Activated B cell treated with CpG ODN at 0.5 μM for 24 hours (primary cell): ENCODE data around the gene VTI1B. TPM values are rescaled to one million over a fixed set of nuclear protein-coding genes. Genes with fewer than 3 reads are reported as not detected.

Experiments used
- ATAC-seq: fragments of 200-7000 bp; cut with Tn5 transposase; one replicate; pipeline ENCODE4 v1.10.0; 2021; ENCODE audit warnings: low read depth, mild to moderate bottlenecking, moderate library complexity
- CTCF ChIA-PET: fragments of 350-600 bp; sonication (Branson Sonifier 250); formaldehyde crosslinking; loops from one replicate; lab custom pipeline; 2021; ENCODE audit warnings: antibody characterized with exemption; lab: Charles Lee
- POLR2A ChIA-PET: fragments of 350-600 bp; sonication (Branson Sonifier 250); formaldehyde crosslinking; loops from one replicate; lab custom pipeline; 2021; ENCODE audit warnings: antibody characterized with exemption; lab: Charles Lee
- DNase-seq: peaks from one replicate; pipeline ENCODE4 v3.0.0; 2022
- H3K27ac Mint-ChIP-seq: one replicate; pipeline ENCODE4 v1.8.0; 2020; ENCODE audit warnings: mixed read lengths
- H3K27me3 Mint-ChIP-seq: one replicate; pipeline ENCODE4 v1.8.0; 2021; ENCODE audit warnings: mixed read lengths
- H3K36me3 Mint-ChIP-seq: one replicate; pipeline ENCODE4 v1.8.0; 2021; ENCODE audit warnings: low read depth, mixed read lengths
- H3K4me1 Mint-ChIP-seq: one replicate; pipeline ENCODE4 v1.8.0; 2021; ENCODE audit warnings: mixed read lengths
- H3K4me3 Mint-ChIP-seq: one replicate; pipeline ENCODE4 v1.8.0; 2020; ENCODE audit warnings: mild to moderate bottlenecking, mixed read lengths
- H3K9me3 Mint-ChIP-seq: one replicate; pipeline ENCODE4 v1.8.0; 2020; ENCODE audit warnings: mixed read lengths
- intact Hi-C: fragments of 100-400 bp; cut with micrococcal nuclease; formaldehyde crosslinking; loops from one replicate; pipeline ENCODE4 v1.15.1; 2024
- total RNA-seq: library from RNA; stranded (reverse); gene quantifications from 2 replicates; pipeline ENCODE4 v1.2.3, GENCODE V29; 2022
- TF ChIP-seq, protein P1 (sequence below): fragments of 200-600 bp; IDR thresholded peaks from one replicate; pipeline ENCODE4 v1.8.0; 2022; ENCODE audit warnings: antibody characterized with exemption, mild to moderate bottlenecking

Gene VTI1B
- total RNA-seq, 1 donor from 2014 or later: 76.3 TPM

- DNase-seq (no peak), ATAC-seq (no peak)
- POLR2A ChIA-PET: no interaction called here
- Mint-ChIP-seq H3K36me3 (peaks cover 2% of the 10 kb centered on the region), H3K27me3 (no peaks in the 10 kb centered on the region), H3K4me1 (no peaks in the 10 kb centered on the region), H3K4me3 (no peak overlapping the region), H3K9me3 (no peaks in the 10 kb centered on the region), H3K27ac (no peak overlapping the region)
- TF ChIP-seq, protein P1, sequence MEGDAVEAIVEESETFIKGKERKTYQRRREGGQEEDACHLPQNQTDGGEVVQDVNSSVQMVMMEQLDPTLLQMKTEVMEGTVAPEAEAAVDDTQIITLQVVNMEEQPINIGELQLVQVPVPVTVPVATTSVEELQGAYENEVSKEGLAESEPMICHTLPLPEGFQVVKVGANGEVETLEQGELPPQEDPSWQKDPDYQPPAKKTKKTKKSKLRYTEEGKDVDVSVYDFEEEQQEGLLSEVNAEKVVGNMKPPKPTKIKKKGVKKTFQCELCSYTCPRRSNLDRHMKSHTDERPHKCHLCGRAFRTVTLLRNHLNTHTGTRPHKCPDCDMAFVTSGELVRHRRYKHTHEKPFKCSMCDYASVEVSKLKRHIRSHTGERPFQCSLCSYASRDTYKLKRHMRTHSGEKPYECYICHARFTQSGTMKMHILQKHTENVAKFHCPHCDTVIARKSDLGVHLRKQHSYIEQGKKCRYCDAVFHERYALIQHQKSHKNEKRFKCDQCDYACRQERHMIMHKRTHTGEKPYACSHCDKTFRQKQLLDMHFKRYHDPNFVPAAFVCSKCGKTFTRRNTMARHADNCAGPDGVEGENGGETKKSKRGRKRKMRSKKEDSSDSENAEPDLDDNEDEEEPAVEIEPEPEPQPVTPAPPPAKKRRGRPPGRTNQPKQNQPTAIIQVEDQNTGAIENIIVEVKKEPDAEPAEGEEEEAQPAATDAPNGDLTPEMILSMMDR: no peak
- intact Hi-C loops: no loop called here
- CTCF ChIA-PET: no interaction called here
Measured at GRCh38 chr14:67638642-67639041, 35.8 kb downstream of the VTI1B start.

DNA sequence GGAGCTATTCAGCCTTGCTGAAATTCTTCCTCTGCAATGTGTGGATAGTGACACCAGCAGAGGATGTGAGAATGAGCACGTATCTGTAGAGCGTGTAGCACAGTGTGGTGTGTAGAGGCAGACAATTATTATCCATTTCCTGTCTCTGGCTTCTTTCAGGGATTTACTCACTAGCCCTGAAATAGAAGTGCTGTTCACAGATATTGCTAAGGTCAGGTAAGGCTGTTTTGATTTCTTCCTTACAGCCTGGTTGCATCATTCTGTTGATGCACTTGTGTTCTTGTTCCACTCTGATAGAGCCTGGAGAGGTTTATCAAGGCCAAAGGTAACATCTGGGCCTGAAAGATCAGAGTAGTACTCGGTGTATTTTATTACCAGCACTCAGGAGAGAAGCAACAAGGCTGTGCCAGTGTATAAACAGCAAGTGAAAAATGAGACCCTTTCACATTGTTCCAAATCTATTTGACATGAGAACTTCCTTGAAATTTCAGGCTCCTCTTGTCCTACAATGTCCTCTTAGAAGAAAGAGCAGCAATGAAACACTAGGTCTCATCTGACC, 38.0 kb downstream of the VTI1B start:
- TF ChIP-seq, protein P1: no peak
- H3K4me3 Mint-ChIP-seq: no peak overlapping the region
- H3K9me3 Mint-ChIP-seq: no peaks in the 10 kb centered on the region
- no peaks in the 10 kb centered on the region for H3K4me1 Mint-ChIP-seq
- ATAC-seq: no peak
- no peak overlapping the region for H3K27ac Mint-ChIP-seq
- POLR2A ChIA-PET: no interaction called here
- intact Hi-C loops: no loop called here
- H3K36me3 Mint-ChIP-seq: peaks cover 2% of the 10 kb centered on the region
- no peaks in the 10 kb centered on the region for H3K27me3 Mint-ChIP-seq
- DNase-seq: no peak
- CTCF ChIA-PET: no interaction called here

DNA sequence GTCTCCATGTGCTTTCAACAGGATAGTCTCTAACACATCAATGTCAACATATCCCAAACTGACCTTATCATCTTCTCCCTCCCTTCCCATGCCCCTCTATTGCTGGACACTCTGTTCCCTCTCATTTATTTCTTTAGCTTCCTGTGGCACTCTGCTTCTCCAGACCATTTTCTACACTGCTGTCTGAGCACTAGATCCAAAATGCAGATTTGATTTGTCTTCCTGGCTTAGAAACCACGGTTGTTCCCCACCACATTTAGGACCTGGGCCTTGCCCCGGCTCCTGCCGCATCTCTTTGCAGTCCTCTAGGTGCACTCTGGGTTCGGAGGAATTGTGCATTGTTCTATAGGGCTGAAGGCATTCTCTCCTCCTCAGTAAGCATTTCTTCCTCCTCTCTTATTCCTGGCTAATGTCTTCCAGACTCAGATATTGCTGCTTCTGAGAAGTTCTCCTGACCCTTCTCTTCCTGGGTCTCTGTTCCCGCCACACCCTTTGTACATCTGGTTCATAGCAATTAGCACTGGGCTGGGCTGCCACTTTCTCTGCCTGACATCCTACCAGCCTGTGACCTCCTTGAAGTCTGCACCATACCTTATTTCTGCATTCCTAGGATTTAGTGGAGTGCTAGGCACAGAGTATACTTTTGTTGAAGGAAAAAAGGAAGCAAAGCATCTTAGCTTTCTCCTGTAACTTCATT, 40.8 kb downstream of the VTI1B start:
- CTCF ChIA-PET: no interaction called here
- POLR2A ChIA-PET: no interaction called here
- intact Hi-C loops: loop anchor here (5.0 kb wide), 1 partner anchor 46 kb away; no protein-coding TSS in a partner anchor
- H3K27me3 Mint-ChIP-seq: no peaks in the 10 kb centered on the region
- ATAC-seq: no peak
- H3K4me3 Mint-ChIP-seq: no peak overlapping the region
- peaks cover 2% of the 10 kb centered on the region for H3K36me3 Mint-ChIP-seq
- H3K27ac Mint-ChIP-seq: no peak overlapping the region
- H3K4me1 Mint-ChIP-seq: no peaks in the 10 kb centered on the region
- DNase-seq: no peak
- TF ChIP-seq, protein P1: no peak
- no peaks in the 10 kb centered on the region for H3K9me3 Mint-ChIP-seq

DNA sequence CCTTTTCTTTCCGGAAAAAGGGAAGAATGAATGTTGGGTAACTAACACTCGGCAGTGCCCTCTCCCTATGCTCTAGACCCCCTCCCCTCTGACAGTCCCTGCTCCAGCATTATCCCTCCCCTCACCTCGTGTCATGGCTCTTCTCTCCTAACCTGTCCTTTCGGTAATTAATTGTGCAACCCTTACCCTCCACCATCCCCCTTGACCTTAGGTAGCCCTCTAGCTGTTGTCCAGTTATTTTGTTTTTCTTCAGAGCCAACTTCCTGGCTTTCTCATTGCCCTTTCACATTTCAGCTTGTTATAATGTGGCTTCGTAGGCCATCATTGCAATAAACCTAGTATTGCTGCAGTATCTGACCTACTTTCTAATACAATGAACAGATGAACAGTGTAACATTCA, 43.5 kb downstream of the VTI1B start:
- TF ChIP-seq, protein P1: no peak
- Mint-ChIP-seq H3K4me1 (no peaks in the 10 kb centered on the region), H3K27ac (no peak overlapping the region), H3K36me3 (peaks cover 2% of the 10 kb centered on the region), H3K27me3 (no peaks in the 10 kb centered on the region), H3K4me3 (no peak overlapping the region), H3K9me3 (no peaks in the 10 kb centered on the region)
- ChIA-PET CTCF (interaction anchor here (1.3 kb wide), 1 partner anchor 59 kb away, joined by 3 read pairs; no protein-coding TSS in a partner anchor), POLR2A (no interaction called here)
- DNase-seq: no peak
- ATAC-seq: no peak
- intact Hi-C loops: loop anchor here (5.0 kb wide), 1 partner anchor 44 kb away; no protein-coding TSS in a partner anchor

DNA sequence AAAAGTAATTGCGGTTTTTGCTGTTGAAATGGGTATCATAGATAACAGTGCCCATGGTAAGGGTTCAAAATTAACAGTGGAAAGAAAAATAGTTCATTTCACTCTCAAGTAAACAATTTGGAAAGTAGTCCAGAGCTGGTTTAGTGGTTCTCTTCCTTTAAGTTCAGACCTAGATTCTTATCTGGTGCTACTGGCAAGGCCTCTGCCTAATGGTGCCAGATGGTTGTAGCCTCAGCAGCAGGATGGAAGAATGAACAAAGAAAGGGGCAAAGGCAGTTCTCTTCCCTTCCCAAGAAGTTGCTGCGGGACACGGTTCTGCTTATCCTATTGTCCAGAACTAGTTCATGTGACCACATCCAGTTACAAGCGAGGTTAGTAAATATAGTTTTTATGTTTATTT, 44.2 kb downstream of the VTI1B start:
- DNase-seq (no peak), ATAC-seq (no peak)
- TF ChIP-seq, protein P1: no peak
- Mint-ChIP-seq H3K4me3 (no peak overlapping the region), H3K4me1 (no peaks in the 10 kb centered on the region), H3K9me3 (no peaks in the 10 kb centered on the region), H3K27ac (no peak overlapping the region), H3K27me3 (no peaks in the 10 kb centered on the region), H3K36me3 (peaks cover 2% of the 10 kb centered on the region)
- ChIA-PET POLR2A (no interaction called here), CTCF (no interaction called here)
- intact Hi-C loops: loop anchor here (5.0 kb wide), 1 partner anchor 43 kb away; no protein-coding TSS in a partner anchor
